GM18868 (cell line): ENCODE results near the gene PIGX.

ENCODE experiments used
- ATAC-seq: cut with Tn5 transposase; IDR thresholded peaks from one replicate; pipeline ENCODE4 v1.9.1; 2021; ENCODE audit warnings: mild to moderate bottlenecking, moderate library complexity; ENCODE audit not compliant: unreplicated experiment

PIGX gene

GRCh38 chr3:196711838-196712513, at the start of gene PIGX, which contains the start of gene CEP19:
Gene PIGX (plus strand): TSS chr3:196712377.
Gene CEP19 (minus strand): TSS chr3:196712250. CDS start chr3:196708657, 3,593 bp downstream.
- peak; percentile 75 for ATAC-seq

DNA sequence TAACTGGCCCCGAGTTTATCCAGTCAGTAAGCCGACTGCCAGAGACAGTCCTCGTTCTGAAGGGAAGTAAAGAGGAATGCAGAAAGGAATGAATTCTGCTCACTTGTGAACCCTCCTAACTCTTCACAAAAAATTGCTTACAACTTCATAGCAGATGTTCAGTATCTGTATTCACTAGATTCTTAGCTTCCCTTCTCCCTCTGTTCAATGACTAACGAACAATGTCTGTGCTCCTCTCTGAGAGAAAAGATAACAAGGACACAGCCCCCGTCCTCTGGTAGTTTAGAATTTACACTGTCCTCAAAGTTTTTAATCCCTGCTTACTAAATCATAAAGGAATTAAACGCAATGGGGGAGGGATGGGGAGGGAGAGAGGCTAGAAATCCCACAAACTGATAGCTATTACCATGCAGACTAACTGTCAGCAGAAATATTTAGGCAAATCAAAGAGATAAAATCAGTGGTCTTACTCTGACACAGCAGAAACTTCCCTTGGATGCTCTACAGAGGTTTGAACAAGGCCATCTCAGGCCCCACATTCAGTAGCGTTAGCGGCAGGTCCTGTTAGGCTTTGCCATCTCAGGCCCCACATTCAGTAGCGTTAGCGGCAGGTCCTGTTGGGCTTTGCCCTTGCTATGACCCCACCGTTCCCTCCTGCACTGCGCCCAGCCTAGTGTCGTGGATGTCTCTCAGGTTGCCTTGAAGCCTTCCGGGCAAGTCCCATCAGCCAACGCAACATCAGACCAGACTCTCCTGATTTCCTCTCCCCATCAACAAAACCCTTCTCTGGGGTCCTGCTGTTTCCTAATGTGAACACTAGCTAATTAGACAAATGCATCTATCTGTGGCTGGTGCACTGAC, 49.2 kb upstream of the PIGX start:
- no peak for ATAC-seq

- no peak for ATAC-seq
Observed at GRCh38 chr3:196666001-196666867, 45.9 kb upstream of the PIGX start.

DNA sequence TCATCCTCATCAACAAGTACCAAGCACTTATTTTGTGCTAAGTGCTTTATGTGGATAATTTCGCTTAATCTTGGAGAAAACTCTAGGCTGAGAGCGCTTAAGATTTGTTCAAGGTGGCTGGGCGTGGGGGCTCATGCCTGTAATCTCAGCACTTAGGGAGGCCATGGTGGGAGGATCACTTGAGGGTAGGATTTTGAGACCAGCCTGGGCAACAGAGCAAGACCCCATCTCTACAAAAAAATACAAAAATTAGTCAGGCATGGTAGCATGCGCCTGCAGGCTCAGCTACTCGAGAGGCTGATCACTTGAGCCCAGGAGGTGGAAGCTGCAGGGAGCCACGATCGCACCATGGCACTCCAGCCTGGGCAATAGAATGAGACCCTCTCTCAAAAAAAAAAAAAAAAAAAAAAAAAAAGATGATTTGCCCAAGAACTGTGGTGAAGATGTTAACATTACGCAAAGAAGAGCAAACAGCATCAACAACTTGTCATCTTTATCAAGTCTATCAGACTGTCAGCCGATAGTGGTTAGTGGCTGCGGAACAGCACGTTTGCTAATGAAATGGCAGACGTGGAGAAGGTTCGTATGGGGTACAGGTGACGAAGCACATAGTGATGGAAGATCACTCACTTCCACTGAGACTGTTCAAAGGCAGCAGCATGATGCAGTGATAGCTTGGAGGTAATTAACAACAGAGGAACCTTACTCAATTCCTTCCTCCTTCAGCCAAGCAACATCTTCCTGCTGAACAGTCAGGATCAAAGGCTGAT, 44.9 kb upstream of the PIGX start:
- no peak for ATAC-seq

DNA sequence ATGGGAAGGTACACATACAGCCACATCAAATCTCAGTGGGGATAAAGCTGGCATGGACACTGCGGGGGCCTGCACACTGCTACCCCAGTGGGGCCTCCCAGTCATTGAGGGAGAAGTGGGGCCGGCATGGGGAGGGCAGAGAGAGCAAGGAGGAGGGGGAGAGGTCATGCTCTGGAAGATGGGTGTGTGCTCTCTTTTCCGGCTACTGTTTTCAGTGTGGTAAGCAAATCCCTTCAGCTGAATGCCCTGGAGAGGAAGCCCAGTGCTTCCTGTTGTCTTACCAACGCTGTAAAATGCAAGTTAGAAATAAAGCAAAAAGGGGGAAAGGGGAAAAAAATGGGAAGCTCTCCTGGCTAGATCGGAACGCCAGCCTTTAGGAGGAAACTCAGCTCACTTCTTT, 41.8 kb upstream of the PIGX start:
- ATAC-seq, result no peak

DNA sequence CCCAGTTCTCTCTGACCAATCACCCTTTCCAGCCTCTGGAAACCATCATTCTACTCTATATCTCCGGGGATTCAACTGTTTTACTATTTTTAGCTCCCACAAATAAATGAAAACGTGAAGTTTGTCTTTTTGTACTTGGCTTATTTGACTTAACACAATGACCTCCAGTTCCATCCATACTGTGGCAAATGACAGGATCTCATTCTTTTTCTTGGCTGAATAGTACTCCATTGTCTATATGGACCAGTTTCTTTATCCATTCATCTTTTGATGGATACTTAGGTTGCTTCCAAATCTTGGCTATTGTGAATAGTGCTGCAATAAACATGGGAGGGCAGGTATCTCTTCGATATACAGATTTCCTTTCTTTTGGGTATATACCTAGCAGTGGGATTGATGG, 38.5 kb upstream of the PIGX start:
- no peak for ATAC-seq

GRCh38 chr3:196677353-196677752, 34.8 kb upstream of the PIGX start:
- ATAC-seq, result no peak

DNA sequence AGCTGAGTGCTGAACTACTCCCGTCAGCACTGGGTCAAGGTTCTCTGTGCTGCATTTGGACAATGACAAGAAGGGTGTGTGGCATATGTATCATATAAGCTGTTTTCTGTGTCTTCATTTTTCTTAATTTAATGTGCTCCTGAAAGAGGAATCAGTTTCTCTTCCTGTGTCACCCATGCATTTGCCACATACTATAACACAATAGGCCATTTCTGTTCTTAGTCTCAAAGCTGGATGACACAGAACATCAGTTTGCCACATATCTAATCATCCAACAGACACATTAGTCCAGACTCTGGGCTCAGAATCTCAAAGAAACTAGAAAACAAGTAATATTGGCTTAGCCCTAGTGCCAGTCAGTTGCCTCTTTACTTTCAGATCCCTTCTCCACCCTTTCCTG, 34.2 kb upstream of the PIGX start:
- no peak for ATAC-seq

DNA sequence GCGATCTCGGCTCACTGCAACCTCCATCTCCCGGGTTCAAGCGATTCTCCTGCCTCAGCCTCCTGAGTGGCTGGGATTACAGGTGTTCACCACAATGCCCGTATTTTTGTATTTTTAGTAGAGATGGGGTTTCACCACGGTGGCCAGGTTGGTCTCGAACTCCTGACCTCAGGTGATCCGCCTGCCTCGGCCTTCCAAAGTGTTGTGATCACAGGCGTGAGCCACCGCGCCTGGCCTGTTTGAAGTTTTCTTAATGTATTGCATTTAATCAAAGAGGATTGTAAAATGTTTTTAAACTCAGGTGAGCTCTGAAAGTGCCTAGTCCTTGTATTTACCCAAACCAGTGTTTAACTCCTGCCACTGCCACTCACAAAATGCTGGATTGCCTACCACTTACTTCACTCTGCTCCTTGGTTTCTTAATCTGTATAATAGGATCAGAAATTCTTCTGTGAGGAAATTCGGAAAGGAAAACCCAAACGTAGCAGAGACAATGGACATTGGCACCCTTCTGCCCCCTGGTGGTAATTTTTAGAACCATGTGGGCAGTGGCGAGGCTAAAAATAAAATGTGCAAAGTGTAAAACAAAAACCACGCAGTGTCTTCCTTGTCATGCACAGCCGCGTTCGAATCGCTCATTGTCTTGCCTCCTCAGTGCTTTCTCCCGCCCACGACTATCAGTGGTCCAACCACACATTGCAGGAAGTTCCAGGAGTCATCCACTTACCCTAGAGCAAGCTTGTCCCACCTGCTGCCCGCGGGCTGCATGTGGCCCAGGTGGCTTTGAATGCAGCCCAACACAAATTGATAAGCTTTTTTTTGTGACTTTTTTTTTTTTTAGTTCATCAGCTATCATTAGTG, 27.4 kb upstream of the PIGX start:
- peak; percentile 91 for ATAC-seq

GRCh38 chr3:196686436-196686835, 25.7 kb upstream of the PIGX start:
- ATAC-seq, result no peak

GRCh38 chr3:196688349-196688748, 23.8 kb upstream of the PIGX start:
- no peak for ATAC-seq

DNA sequence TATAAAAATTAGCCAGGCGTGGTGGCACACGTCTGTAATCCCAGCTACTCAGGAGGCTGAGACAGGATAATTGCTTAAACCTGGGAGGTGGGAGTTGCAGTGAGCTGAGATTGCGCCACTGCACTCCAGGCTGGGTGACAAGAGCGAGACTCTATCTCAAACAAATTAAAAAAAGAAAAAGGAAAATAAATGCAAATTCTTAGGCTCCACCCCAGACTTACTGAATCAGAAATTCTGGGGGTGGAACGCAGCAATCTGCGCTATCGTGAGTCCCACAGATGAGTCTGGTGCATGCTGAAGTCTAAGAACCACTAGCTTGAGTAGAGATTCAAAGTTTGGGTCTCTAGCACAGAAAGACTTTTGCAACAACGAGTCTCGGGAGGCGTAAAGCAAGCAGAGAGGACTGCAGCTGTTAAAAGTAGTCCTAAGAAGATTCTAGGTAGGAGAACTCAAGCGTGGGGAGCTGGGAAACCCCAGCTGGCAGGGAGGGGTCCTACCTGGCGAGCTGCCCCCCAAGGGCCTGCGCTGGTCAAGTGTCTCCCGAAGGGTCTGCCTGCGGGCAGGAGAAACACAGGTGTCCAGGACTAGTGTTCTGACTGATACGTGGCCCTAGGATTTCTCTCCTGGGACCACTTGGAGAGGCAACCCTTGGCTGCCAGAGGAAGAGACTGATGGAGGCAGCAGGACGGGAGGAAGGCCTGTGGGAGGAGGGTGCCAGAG, 22.1 kb upstream of the PIGX start:
- ATAC-seq, result no peak

DNA sequence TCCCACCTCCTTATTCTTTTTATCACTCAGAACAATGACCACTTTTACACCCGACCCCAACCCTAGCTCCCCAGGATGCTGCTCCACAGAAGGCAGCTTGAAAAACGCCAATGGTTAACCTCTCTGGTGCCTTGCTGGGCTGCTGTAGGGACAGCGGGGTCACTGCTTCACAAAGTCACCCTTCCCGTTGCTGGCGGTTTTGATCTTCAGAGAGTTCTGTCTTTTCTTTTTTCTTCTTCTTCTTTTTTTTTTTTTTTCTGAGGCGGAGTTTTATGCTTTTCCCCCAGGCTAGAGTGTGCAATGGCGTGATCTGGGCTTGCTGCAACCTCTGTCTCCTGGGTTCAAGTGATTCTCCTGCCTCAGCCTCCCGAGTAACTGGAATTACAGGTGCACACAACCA, 20.8 kb upstream of the PIGX start:
- no peak for ATAC-seq

- ATAC-seq, result no peak
Observed at GRCh38 chr3:196694202-196694638, 18.0 kb upstream of the PIGX start.

DNA sequence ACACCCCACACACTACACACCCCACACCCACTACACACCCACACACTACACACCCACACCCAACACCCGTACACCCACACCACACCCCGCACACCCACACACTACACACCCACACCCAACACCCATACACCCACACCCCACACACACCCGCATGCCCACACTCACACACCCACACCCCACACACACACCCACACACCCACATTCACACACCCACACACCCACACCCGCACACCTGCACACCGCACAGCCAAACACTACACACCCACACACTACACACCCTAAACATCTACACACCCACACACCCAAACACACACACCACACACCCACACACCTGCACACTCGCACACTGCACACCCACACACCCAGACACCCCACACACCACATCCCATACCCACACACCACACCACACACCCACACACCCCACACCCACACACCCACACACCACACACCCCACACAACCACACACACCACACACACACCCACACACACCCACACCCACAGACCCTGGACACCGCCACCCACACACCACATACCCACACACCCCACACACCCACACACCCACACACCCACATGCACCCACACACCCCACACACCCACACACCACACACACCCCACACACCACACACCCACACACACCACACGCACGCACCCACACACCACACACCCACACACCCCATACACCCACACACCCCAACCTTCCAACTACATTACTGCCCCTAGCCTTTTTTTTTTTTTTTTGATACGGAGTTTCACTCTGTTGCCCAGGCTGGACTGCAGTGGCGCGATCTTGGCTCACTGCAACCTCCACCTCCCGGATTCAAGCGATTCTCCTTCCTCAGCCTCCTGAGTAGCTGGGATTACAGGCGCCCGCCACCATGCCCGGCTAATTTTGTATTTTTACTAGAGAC, 17.0 kb upstream of the PIGX start:
- no peak for ATAC-seq

DNA sequence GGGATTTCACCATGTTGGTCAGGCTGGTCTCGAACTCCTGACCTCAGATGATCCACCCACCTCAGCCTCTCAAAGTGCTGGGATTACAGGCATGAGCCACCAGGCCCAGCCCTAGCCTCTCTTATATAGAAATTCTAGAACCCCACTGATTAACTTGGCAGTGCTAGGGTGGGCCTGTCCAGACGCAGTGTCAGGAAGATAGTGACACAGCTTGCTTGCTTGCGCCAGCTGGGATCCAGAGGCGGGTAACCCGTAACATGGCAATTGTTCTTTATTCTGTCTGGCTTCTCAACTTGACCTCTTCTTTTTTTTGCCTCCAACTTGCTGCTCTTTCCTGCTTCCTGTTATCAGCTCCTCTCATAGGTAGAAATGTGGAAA, 16.3 kb upstream of the PIGX start:
- no peak for ATAC-seq

- no peak for ATAC-seq
Observed at GRCh38 chr3:196697270-196697669, 14.9 kb upstream of the PIGX start.

- ATAC-seq, result no peak
Observed at GRCh38 chr3:196699749-196700148, 12.4 kb upstream of the PIGX start.
